ENCODE results near the gene VARS1.

VARS1 gene

GRCh38 chr6:31775633-31776484 is 19.7 kb downstream of the VARS1 start:
- DNase-seq (ENCODE audit: extremely low read depth in 1 of 2, low read depth in 1 of 2) = no peak

GRCh38 chr6:31775184-31775583 is 20.4 kb downstream of the VARS1 start:
- DNase-seq (ENCODE audit: extremely low read depth in 1 of 2, low read depth in 1 of 2) = no peak

- DNase-seq (ENCODE audit: extremely low read depth in 1 of 2, low read depth in 1 of 2) = no peak
Observed at GRCh38 chr6:31771992-31772358, 23.6 kb downstream of the VARS1 start.

- DNase-seq (ENCODE audit: extremely low read depth in 1 of 2, low read depth in 1 of 2) = no peak
Observed at GRCh38 chr6:31770860-31771259, 24.7 kb downstream of the VARS1 start.

GRCh38 chr6:31769684-31770371 is 25.7 kb downstream of the VARS1 start:
- peak; percentile 53 to 74 for DNase-seq (ENCODE audit: extremely low read depth in 1 of 2, low read depth in 1 of 2)

- no peak for DNase-seq (ENCODE audit: extremely low read depth in 1 of 2, low read depth in 1 of 2)
Observed at GRCh38 chr6:31768363-31769257, 26.9 kb downstream of the VARS1 start.

- DNase-seq (ENCODE audit: extremely low read depth in 1 of 2, low read depth in 1 of 2) = no peak
Observed at GRCh38 chr6:31767096-31767645, 28.4 kb downstream of the VARS1 start.

- DNase-seq (ENCODE audit: extremely low read depth in 1 of 2, low read depth in 1 of 2) = no peak
Observed at GRCh38 chr6:31765910-31766794, 29.4 kb downstream of the VARS1 start.

- DNase-seq (ENCODE audit: extremely low read depth in 1 of 2, low read depth in 1 of 2) = no peak
Observed at GRCh38 chr6:31765559-31765909, 30.0 kb downstream of the VARS1 start.

GRCh38 chr6:31764198-31764597 is 31.4 kb downstream of the VARS1 start:
- no peak for DNase-seq (ENCODE audit: extremely low read depth in 1 of 2, low read depth in 1 of 2)

GRCh38 chr6:31763619-31763940 is 32.0 kb downstream of the VARS1 start:
- DNase-seq (ENCODE audit: extremely low read depth in 1 of 2, low read depth in 1 of 2) = no peak

GRCh38 chr6:31762878-31763618 is 32.5 kb downstream of the VARS1 start:
- no peak for DNase-seq (ENCODE audit: extremely low read depth in 1 of 2, low read depth in 1 of 2)

GRCh38 chr6:31762356-31762755 is 33.2 kb downstream of the VARS1 start, which contains the start of gene SAPCD1:
Gene SAPCD1 (plus strand): TSS chr6:31762656. CDS start chr6:31763055, 399 bp downstream.
- no peak for DNase-seq (ENCODE audit: extremely low read depth in 1 of 2, low read depth in 1 of 2)

GRCh38 chr6:31761343-31761742 is 34.2 kb downstream of the VARS1 start:
- no peak for DNase-seq (ENCODE audit: extremely low read depth in 1 of 2, low read depth in 1 of 2)

- DNase-seq (ENCODE audit: extremely low read depth in 1 of 2, low read depth in 1 of 2) = no peak
Observed at GRCh38 chr6:31760790-31761189, 34.8 kb downstream of the VARS1 start.

GRCh38 chr6:31758281-31758680 is 37.3 kb downstream of the VARS1 start:
- DNase-seq (ENCODE audit: extremely low read depth in 1 of 2, low read depth in 1 of 2) = no peak

- DNase-seq (ENCODE audit: extremely low read depth in 1 of 2, low read depth in 1 of 2) = no peak
Observed at GRCh38 chr6:31752739-31753319, 42.7 kb downstream of the VARS1 start.

- DNase-seq (ENCODE audit: extremely low read depth in 1 of 2, low read depth in 1 of 2) = no peak
Observed at GRCh38 chr6:31750411-31751022, 45.0 kb downstream of the VARS1 start.
